Transverse colon (tissue), 4 donors: ENCODE results near the gene SMCO3.

Experiments
- CTCF ChIP-seq, 5 experiments: fragments of 200-600 bp in 3 of 5; fragments of 450-650 bp in 2 of 5; sonication (generic) in 3 of 5; IDR thresholded peaks; 1 replicate in 2 of 5; 2 replicates in 3 of 5; pipeline ENCODE4 v1.5.1; 2016 to 2017; ENCODE audit warnings: antibody characterized with exemption in 5 of 5, inconsistent platforms in 3 of 5, mild to moderate bottlenecking in 2 of 5, moderate library complexity in 1 of 5
- EP300 ChIP-seq: sonication (generic); formaldehyde crosslinking; IDR thresholded peaks from one replicate; pipeline ENCODE4 v1.6.1; 2017; ENCODE audit warnings: antibody characterized with exemption, low read depth
- POLR2AphosphoS5 ChIP-seq, 3 donors: sonication (generic); formaldehyde crosslinking; IDR thresholded peaks; one replicate each; pipeline ENCODE4 v1.6.1; 2016; ENCODE audit warnings: antibody characterized with exemption in 3 of 3

- TF ChIP-seq POLR2AphosphoS5 (IDR thresholded peaks at IDR 0.05) = no peak
- TF ChIP-seq EP300 = no peak
- no peak for TF ChIP-seq CTCF (IDR thresholded peaks at IDR 0.05)
These were observed at the start of gene SMCO3 for GRCh38 chr12:14814014-14814413.
